HepG2 (cell line): ENCODE data around the gene CTNND1. TPM values are rescaled to one million over a fixed set of nuclear protein-coding genes. Genes with fewer than 3 reads are reported as not detected.

ENCODE experiments used
- ATF7-NPFF ChIP-seq: sonication (generic); formaldehyde crosslinking; IDR thresholded peaks from 2 replicates; pipeline ENCODE4 v1.8.1; 2023; ENCODE audit warnings: mild to moderate bottlenecking, low read depth, missing genetic modification reagents, moderate library complexity
- FOXK1 ChIP-seq: sonication (generic); formaldehyde crosslinking; IDR thresholded peaks from 2 replicates; pipeline ENCODE4 v1.4.0; 2020; ENCODE audit warnings: low read depth, missing genetic modification reagents, borderline replicate concordance
- HNRNPL ChIP-seq: fragments of 200-400 bp; formaldehyde crosslinking; IDR thresholded peaks from 2 replicates; pipeline ENCODE4 v1.6.1; 2017; ENCODE audit warnings: mild to moderate bottlenecking, low read depth, low read length
- JUND ChIP-seq: sonication (generic); formaldehyde crosslinking; IDR thresholded peaks from 2 replicates; pipeline ENCODE4 v1.8.0; 2022; ENCODE audit warnings: mild to moderate bottlenecking, missing genetic modification reagents
- NFE2L2 ChIP-seq: fragments of 150-350 bp; IDR thresholded peaks from 2 replicates; pipeline ENCODE4 v1.6.1; 2014; ENCODE audit warnings: low read length
- NPAS2 ChIP-seq: sonication (generic); formaldehyde crosslinking; IDR thresholded peaks from 2 replicates; pipeline ENCODE4 v1.8.0; 2022; ENCODE audit warnings: mild to moderate bottlenecking, missing genetic modification reagents, borderline replicate concordance
- RELA ChIP-seq: sonication (generic); formaldehyde crosslinking; IDR thresholded peaks from 2 replicates; pipeline ENCODE4 v1.4.0; 2020; ENCODE audit warnings: missing genetic modification reagents
- RNF2 ChIP-seq: fragments of 450-650 bp; conservative IDR thresholded peaks from 2 replicates; pipeline ENCODE4 v1.6.1; 2016; ENCODE audit warnings: low read depth
- ZMYM3 ChIP-seq: sonication (generic); formaldehyde crosslinking; IDR thresholded peaks from 2 replicates; pipeline ENCODE4 v1.5.1; 2020; ENCODE audit warnings: mild to moderate bottlenecking, missing genetic modification reagents
- ZNF12 ChIP-seq: sonication (generic); formaldehyde crosslinking; IDR thresholded peaks from 2 replicates; pipeline ENCODE4 v1.5.0; 2020; ENCODE audit warnings: missing genetic modification reagents
- ZNF225 ChIP-seq: sonication (generic); formaldehyde crosslinking; IDR thresholded peaks from 2 replicates; pipeline ENCODE4 v1.4.0; 2020; ENCODE audit warnings: mild to moderate bottlenecking, missing genetic modification reagents
- ZNF30 ChIP-seq: sonication (generic); formaldehyde crosslinking; IDR thresholded peaks from 2 replicates; pipeline ENCODE4 v1.5.0; 2020; ENCODE audit warnings: mild to moderate bottlenecking, missing genetic modification reagents
- ZNF329 ChIP-seq: sonication (generic); formaldehyde crosslinking; IDR thresholded peaks from 2 replicates; pipeline ENCODE4 v1.9.0; 2021; ENCODE audit warnings: low read depth, mild to moderate bottlenecking, missing genetic modification reagents
- ZNF530 ChIP-seq: sonication (generic); formaldehyde crosslinking; IDR thresholded peaks from 2 replicates; pipeline ENCODE4 v1.5.0; 2020; ENCODE audit warnings: low read depth, mild to moderate bottlenecking, missing genetic modification reagents
- polyA plus RNA-seq, 8 experiments: library from polyadenylated mRNA; depleted of rRNA in 3 of 8; stranded (reverse) in 7 of 8; unstranded in 1 of 8; fragments of >200 nt; fragmentation: Illumina TruSeq in 4 of 8; extraction: Trizol in 4 of 8; gene quantifications; 2 replicates each; pipeline versions ENCODE4 v1.2.1 to v1.2.3, GENCODE V29; 2011 to 2016; ENCODE audit warnings: low read depth in 4 of 8, missing spikeins in 1 of 8, mixed read lengths in 1 of 8; ENCODE audit not compliant: insufficient read depth in 1 of 8
- total RNA-seq, 5 experiments: library from RNA; depleted of rRNA; stranded (reverse); fragments of >200 nt; fragmentation: Illumina TruSeq; extraction: Trizol; gene quantifications; 2 replicates each; pipeline ENCODE4 v1.2.3, GENCODE V29; 2016; ENCODE audit warnings: low read depth in 1 of 5
- TF ChIP-seq, protein P1 (sequence below): IDR thresholded peaks from 2 replicates; pipeline ENCODE4 v1.6.1; 2016; ENCODE audit warnings: low read depth, missing genetic modification reagents, missing compliant biosample characterization
- TF ChIP-seq, protein P2 (sequence below): sonication (generic); formaldehyde crosslinking; IDR thresholded peaks from 2 replicates; pipeline ENCODE4 v1.8.0; 2022; ENCODE audit warnings: missing genetic modification reagents, mild to moderate bottlenecking, inconsistent platforms, borderline replicate concordance
- TF ChIP-seq, protein P3 (sequence below): sonication (generic); formaldehyde crosslinking; IDR thresholded peaks from 2 replicates; pipeline ENCODE4 v1.4.0; 2020; ENCODE audit warnings: mild to moderate bottlenecking, missing genetic modification reagents
- TF ChIP-seq, protein P4 (sequence below): sonication (generic); formaldehyde crosslinking; IDR thresholded peaks from 2 replicates; pipeline ENCODE4 v1.4.0; 2020; ENCODE audit warnings: missing genetic modification reagents, borderline replicate concordance

Gene CTNND1
- total and polyA plus RNA-seq, 2 of the 13 experiments (the other 11 are each of a cell fraction or from before 2014, with no cell fraction given), result 117 to 128 TPM

DNA sequence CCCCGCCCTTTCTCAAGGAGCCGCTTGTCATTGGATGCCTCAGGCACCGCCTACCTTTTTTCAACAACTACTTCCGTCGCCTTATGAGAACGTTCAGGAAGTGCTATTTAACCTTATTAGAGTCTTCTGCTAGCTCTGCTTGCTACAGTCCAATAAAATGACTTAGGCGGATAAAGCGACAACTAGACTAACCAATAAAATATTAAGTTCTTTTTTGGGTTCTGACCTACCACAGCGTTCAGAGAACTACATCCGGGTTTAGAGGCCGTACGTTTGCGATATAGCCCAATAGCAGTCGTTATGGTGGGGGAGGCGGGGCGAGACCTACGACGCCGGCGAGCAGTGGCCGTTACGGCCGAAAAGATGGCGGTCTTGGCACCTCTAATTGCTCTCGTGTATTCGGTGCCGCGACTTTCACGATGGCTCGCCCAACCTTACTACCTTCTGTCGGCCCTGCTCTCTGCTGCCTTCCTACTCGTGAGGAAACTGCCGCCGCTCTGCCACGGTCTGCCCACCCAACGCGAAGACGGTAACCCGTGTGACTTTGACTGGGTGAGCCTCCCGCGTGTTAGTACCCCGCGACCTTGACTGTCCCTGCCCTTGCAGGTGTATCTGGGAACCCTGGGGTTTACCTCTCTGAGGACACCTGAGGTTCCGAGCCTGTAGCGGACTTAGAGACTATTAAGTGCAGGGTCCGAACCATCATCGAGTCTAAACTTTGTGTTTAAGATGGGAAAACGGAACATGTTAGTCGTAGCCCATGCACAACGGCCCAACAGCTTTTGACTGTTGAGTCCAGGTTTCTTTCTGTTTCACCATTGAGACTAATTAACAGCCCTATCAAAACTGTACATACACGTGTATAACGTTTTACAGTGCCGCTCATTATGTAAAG is 49.1 kb upstream of the CTNND1 start, which contains the start of gene TMX2 (continued):
- TF ChIP-seq, protein P1, sequence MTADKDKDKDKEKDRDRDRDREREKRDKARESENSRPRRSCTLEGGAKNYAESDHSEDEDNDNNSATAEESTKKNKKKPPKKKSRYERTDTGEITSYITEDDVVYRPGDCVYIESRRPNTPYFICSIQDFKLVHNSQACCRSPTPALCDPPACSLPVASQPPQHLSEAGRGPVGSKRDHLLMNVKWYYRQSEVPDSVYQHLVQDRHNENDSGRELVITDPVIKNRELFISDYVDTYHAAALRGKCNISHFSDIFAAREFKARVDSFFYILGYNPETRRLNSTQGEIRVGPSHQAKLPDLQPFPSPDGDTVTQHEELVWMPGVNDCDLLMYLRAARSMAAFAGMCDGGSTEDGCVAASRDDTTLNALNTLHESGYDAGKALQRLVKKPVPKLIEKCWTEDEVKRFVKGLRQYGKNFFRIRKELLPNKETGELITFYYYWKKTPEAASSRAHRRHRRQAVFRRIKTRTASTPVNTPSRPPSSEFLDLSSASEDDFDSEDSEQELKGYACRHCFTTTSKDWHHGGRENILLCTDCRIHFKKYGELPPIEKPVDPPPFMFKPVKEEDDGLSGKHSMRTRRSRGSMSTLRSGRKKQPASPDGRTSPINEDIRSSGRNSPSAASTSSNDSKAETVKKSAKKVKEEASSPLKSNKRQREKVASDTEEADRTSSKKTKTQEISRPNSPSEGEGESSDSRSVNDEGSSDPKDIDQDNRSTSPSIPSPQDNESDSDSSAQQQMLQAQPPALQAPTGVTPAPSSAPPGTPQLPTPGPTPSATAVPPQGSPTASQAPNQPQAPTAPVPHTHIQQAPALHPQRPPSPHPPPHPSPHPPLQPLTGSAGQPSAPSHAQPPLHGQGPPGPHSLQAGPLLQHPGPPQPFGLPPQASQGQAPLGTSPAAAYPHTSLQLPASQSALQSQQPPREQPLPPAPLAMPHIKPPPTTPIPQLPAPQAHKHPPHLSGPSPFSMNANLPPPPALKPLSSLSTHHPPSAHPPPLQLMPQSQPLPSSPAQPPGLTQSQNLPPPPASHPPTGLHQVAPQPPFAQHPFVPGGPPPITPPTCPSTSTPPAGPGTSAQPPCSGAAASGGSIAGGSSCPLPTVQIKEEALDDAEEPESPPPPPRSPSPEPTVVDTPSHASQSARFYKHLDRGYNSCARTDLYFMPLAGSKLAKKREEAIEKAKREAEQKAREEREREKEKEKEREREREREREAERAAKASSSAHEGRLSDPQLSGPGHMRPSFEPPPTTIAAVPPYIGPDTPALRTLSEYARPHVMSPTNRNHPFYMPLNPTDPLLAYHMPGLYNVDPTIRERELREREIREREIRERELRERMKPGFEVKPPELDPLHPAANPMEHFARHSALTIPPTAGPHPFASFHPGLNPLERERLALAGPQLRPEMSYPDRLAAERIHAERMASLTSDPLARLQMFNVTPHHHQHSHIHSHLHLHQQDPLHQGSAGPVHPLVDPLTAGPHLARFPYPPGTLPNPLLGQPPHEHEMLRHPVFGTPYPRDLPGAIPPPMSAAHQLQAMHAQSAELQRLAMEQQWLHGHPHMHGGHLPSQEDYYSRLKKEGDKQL, result no peak
- TF ChIP-seq RELA (CRISPR knock-in tag) (no peak), ATF7-NPFF (CRISPR knock-in tag) (0 out of 2 replicates have a peak, but pooled peaks have one; percentile 21), JUND (CRISPR knock-in tag) (no peak), ZNF225 (peak; percentile 94), ZMYM3 (no peak), NPAS2 (CRISPR knock-in tag) (no peak), RNF2 (no peak), NFE2L2 (no peak), ZNF12 (no peak), FOXK1 (CRISPR knock-in tag) (peak; percentile 39; the same call in 1 of the 2 replicates), HNRNPL (no peak), ZNF329 (no peak), ZNF530 (no peak), ZNF30 (peak; percentile 53; the same call in 1 of the 2 replicates)
- TF ChIP-seq, protein P2, sequence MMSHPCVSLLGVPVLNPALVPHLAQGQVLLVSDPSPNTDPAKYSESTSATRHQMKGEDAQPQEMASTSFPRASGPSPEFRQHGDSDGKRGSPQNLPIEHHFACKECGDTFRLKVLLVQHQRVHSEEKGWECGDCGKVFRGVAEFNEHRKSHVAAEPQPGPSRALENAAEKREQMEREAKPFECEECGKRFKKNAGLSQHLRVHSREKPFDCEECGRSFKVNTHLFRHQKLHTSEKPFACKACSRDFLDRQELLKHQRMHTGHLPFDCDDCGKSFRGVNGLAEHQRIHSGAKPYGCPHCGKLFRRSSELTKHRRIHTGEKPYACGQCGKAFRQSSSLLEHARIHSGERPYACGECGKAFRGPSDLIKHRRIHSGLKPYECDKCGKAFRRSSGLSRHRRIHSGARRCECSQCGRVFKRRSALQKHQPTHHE, result 0 out of 2 replicates have a peak, but pooled peaks have one; percentile 51
- TF ChIP-seq, protein P3, sequence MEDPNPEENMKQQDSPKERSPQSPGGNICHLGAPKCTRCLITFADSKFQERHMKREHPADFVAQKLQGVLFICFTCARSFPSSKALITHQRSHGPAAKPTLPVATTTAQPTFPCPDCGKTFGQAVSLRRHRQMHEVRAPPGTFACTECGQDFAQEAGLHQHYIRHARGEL (CRISPR knock-in tag), result no peak
- TF ChIP-seq, protein P4, sequence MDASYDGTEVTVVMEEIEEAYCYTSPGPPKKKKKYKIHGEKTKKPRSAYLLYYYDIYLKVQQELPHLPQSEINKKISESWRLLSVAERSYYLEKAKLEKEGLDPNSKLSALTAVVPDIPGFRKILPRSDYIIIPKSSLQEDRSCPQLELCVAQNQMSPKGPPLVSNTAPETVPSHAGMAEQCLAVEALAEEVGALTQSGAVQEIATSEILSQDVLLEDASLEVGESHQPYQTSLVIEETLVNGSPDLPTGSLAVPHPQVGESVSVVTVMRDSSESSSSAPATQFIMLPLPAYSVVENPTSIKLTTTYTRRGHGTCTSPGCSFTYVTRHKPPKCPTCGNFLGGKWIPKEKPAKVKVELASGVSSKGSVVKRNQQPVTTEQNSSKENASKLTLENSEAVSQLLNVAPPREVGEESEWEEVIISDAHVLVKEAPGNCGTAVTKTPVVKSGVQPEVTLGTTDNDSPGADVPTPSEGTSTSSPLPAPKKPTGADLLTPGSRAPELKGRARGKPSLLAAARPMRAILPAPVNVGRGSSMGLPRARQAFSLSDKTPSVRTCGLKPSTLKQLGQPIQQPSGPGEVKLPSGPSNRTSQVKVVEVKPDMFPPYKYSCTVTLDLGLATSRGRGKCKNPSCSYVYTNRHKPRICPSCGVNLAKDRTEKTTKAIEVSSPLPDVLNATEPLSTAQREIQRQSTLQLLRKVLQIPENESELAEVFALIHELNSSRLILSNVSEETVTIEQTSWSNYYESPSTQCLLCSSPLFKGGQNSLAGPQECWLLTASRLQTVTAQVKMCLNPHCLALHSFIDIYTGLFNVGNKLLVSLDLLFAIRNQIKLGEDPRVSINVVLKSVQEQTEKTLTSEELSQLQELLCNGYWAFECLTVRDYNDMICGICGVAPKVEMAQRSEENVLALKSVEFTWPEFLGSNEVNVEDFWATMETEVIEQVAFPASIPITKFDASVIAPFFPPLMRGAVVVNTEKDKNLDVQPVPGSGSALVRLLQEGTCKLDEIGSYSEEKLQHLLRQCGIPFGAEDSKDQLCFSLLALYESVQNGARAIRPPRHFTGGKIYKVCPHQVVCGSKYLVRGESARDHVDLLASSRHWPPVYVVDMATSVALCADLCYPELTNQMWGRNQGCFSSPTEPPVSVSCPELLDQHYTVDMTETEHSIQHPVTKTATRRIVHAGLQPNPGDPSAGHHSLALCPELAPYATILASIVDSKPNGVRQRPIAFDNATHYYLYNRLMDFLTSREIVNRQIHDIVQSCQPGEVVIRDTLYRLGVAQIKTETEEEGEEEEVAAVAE (CRISPR knock-in tag), result peak; percentile 78; the same call in 1 of the 2 replicates
